Urinary bladder (tissue), 4 donors: ENCODE data around the gene DNAJC6. TPM values are rescaled to one million over a fixed set of nuclear protein-coding genes. Genes with fewer than 3 reads are reported as not detected.

Source experiments
- DNase-seq: peaks from one replicate; pipeline ENCODE4 v3.0.0-alpha.2; 2015; ENCODE audit errors: extremely low spot score
- H3K27ac ChIP-seq: one replicate; pipeline ENCODE4 v1.5.1; 2013; ENCODE audit warnings: low read depth, mild to moderate bottlenecking, moderate library complexity
- H3K36me3 ChIP-seq: one replicate; pipeline ENCODE4 v1.6.1; 2013; ENCODE audit warnings: mild to moderate bottlenecking, moderate library complexity; ENCODE audit not compliant: insufficient read depth
- H3K4me1 ChIP-seq: one replicate; pipeline ENCODE4 v1.6.1; 2013; ENCODE audit warnings: mild to moderate bottlenecking, moderate library complexity; ENCODE audit not compliant: insufficient read depth
- H3K4me3 ChIP-seq: one replicate; pipeline ENCODE4 v1.5.1; 2013; ENCODE audit warnings: low read depth, low read length
- WGBS: extraction: QIAGEN DNeasy Blood & Tissue Kit; methylation state at CpG from one replicate; pipeline ENCODE4 v1.1.7; 2013; 5-methylcytosine and 5-hydroxymethylcytosine counted together
- polyA plus RNA-seq: library from polyadenylated mRNA; stranded (reverse); fragments of 200-250 nt; gene quantifications from one replicate; pipeline ENCODE4 v1.2.3, GENCODE V29; 2013
- total RNA-seq: library from RNA; depleted of rRNA; stranded (reverse); fragments of >200 nt; gene quantifications from one replicate; pipeline ENCODE4 v1.2.3, GENCODE V29; 2014
- donor health status: healthy with polysubstance abuse.
- donor health status: healthy.

DNAJC6 gene
- total and polyA plus RNA-seq, 2 donors, result 2.9 to 5.6 TPM

- H3K27ac ChIP-seq, result no peak overlapping the region
- H3K36me3 ChIP-seq, result no peaks in the 10 kb centered on the region
- H3K4me1 ChIP-seq, result no peaks in the 10 kb centered on the region
- DNase-seq, result no peak
- no peak overlapping the region for H3K4me3 ChIP-seq
- WGBS, result 49% methylated on average over 2 of the region's 2 CpGs
Observed at GRCh38 chr1:65316233-65316632, 6.9 kb downstream of the DNAJC6 start.

GRCh38 chr1:65317866-65318653 is 8.7 kb downstream of the DNAJC6 start:
- Histone ChIP-seq H3K4me3 (no peak overlapping the region), H3K4me1 (no peaks in the 10 kb centered on the region), H3K27ac (no peak overlapping the region), H3K36me3 (no peaks in the 10 kb centered on the region)
- 75% methylated on average over 5 of the region's 5 CpGs for WGBS
- no peak for DNase-seq

DNA sequence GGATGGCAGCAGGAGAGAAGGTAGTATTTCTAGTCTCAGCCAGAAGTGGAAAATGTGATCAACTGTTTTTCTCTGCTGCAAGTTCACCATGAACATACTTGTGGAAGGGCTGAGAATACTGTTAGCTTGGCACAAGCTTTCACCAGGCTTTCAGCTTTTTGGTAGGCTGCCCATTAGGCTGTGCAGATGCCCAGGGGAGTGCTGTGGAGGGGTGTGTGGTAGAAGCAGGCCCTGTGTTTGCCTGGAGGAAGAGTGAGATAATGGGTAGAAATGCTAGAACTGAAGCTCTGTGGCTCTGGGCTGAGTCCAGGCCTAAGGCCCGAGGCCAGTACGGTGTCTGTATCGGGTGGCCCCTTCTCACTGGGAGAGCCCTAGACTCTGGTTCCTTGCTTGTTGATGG is 9.8 kb downstream of the DNAJC6 start:
- no peaks in the 10 kb centered on the region for H3K4me1 ChIP-seq
- no peak overlapping the region for H3K27ac ChIP-seq
- H3K36me3 ChIP-seq, result no peaks in the 10 kb centered on the region
- no peak for DNase-seq
- H3K4me3 ChIP-seq, result no peak overlapping the region
- 95% methylated on average over 3 of the region's 3 CpGs for WGBS

DNA sequence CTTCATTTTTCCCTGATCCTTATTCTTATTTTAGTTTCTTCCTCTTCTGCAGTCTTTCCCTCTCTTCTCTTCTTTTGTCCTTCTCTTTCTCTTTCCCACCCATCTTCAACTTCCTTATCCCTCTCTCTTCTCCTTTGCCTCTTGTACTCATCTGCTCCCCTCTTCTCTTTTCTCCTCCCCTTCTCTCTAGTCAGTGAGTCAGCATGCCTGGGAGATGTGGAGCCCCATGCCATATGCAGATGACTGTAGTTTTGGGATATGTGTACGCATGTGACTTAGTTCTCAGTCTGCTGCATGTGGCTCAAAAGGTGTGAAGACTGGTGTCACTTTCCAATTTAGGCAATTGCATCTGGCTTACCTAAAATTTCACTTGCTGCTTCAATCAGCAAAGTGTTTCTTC is 10.4 kb downstream of the DNAJC6 start:
- Histone ChIP-seq H3K4me3 (no peak overlapping the region), H3K4me1 (no peaks in the 10 kb centered on the region), H3K27ac (no peak overlapping the region), H3K36me3 (no peaks in the 10 kb centered on the region)
- 98% methylated on average over 1 of the region's 1 CpG for WGBS
- no peak for DNase-seq

GRCh38 chr1:65321879-65322278 is 12.5 kb downstream of the DNAJC6 start:
- no peak overlapping the region for H3K27ac ChIP-seq
- H3K4me3 ChIP-seq, result no peak overlapping the region
- 14% methylated on average over 2 of the region's 2 CpGs for WGBS
- no peaks in the 10 kb centered on the region for H3K36me3 ChIP-seq
- no peaks in the 10 kb centered on the region for H3K4me1 ChIP-seq
- no peak for DNase-seq

GRCh38 chr1:65323246-65323645 is 13.9 kb downstream of the DNAJC6 start:
- DNase-seq, result no peak
- WGBS, result 73% methylated on average over 5 of the region's 5 CpGs
- no peaks in the 10 kb centered on the region for H3K4me1 ChIP-seq
- no peak overlapping the region for H3K27ac ChIP-seq
- no peak overlapping the region for H3K4me3 ChIP-seq
- no peaks in the 10 kb centered on the region for H3K36me3 ChIP-seq

- WGBS, result 77% methylated on average over 1 of the region's 1 CpG
- Histone ChIP-seq H3K27ac (no peak overlapping the region), H3K36me3 (no peaks in the 10 kb centered on the region), H3K4me3 (no peak overlapping the region), H3K4me1 (no peaks in the 10 kb centered on the region)
- DNase-seq, result no peak
Observed at GRCh38 chr1:65330021-65330420, 20.7 kb downstream of the DNAJC6 start.

GRCh38 chr1:65330822-65331221 is 21.5 kb downstream of the DNAJC6 start:
- H3K4me1 ChIP-seq, result no peaks in the 10 kb centered on the region
- H3K4me3 ChIP-seq, result no peak overlapping the region
- no peak for DNase-seq
- WGBS, result 77% methylated on average over 6 of the region's 6 CpGs
- no peaks in the 10 kb centered on the region for H3K36me3 ChIP-seq
- H3K27ac ChIP-seq, result no peak overlapping the region

DNA sequence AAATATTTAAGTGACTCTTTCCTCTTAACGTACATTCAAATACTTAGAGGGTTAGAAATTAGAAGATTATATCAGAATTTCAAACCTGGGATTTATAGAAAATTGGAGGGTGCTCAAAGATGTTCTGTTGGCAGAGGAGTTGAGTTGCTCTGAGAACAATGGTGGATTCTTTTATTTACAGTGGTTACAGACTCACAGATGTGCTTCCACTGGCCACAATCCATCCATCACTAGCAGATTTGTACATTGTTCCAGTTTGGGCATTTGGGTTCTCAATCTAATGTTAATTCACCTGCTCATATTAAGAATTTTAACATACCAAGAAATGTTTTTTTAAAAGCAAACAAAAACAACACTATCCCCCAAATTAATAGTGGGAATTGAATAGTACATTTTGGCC is 23.5 kb downstream of the DNAJC6 start:
- Histone ChIP-seq H3K27ac (no peak overlapping the region), H3K4me1 (no peaks in the 10 kb centered on the region), H3K36me3 (no peaks in the 10 kb centered on the region), H3K4me3 (no peak overlapping the region)
- WGBS, result 63% methylated on average over 1 of the region's 1 CpG
- no peak for DNase-seq

- WGBS, result 56% methylated on average over 2 of the region's 2 CpGs
- Histone ChIP-seq H3K27ac (no peak overlapping the region), H3K4me3 (no peak overlapping the region), H3K36me3 (no peaks in the 10 kb centered on the region), H3K4me1 (no peaks in the 10 kb centered on the region)
- no peak for DNase-seq
Observed at GRCh38 chr1:65334081-65334480, 24.7 kb downstream of the DNAJC6 start.

DNA sequence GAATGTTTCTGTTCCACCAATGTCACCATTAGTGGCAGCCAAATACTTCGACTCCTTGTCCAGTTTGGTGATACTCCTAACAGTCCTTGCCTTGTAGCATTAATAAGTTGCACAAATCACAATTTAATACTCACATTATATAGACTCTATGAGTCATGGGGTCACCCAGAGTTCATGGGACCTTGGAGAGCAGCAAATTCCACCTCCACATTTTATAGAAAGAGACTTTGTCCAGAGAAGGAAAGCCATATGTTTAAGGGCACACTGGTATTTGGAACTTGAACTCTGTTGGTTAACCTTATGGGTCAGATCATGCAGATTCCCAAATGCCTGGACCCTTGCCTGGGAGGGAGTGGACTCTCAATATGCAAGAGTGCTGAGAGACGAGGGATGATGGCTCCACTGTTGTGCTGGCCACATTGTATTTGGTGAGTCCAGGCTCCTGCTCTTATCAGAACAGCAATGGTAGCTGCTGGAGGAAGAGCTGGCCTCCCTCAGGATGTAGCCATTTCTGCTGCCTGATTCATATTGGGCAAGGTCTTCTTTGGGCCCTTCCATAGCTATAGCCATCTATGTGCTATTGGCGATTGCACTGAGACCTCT is 30.6 kb downstream of the DNAJC6 start:
- 84% methylated on average over 3 of the region's 3 CpGs for WGBS
- no peak for DNase-seq
- H3K4me1 ChIP-seq, result no peaks in the 10 kb centered on the region

GRCh38 chr1:65341381-65341780 is 32.0 kb downstream of the DNAJC6 start:
- no peaks in the 10 kb centered on the region for H3K4me1 ChIP-seq
- no peak for DNase-seq
- no peak overlapping the region for H3K4me3 ChIP-seq
- H3K36me3 ChIP-seq, result no peaks in the 10 kb centered on the region
- WGBS, result 83% methylated on average over 1 of the region's 1 CpG
- H3K27ac ChIP-seq, result no peak overlapping the region

More for the DNA sequence above, 30.6 kb downstream of the DNAJC6 start:
- no peak overlapping the region for H3K4me3 ChIP-seq
- H3K36me3 ChIP-seq, result no peaks in the 10 kb centered on the region
- no peak overlapping the region for H3K27ac ChIP-seq

DNA sequence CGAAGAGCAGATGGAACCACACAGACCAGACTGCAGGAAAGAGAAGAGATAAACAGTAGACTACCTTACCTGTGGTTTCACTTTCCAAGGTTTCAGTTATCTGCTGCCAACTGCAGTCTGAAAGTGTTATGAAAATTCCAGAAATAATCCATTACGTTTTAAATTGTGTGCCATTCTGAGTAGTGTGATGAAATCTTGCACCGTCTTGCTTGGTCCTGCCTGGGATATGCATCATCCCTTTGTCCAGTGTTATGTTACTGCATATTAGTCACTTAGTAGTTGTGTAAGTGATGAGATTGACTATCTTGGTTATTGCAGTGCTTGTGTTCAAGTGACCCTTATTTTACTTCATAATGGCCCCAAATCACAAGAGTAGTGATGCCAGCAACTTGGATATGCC is 33.9 kb downstream of the DNAJC6 start:
- no peak for DNase-seq
- no peak overlapping the region for H3K27ac ChIP-seq
- H3K4me3 ChIP-seq, result no peak overlapping the region
- WGBS, result 78% methylated on average over 3 of the region's 3 CpGs
- H3K4me1 ChIP-seq, result no peaks in the 10 kb centered on the region
- no peaks in the 10 kb centered on the region for H3K36me3 ChIP-seq

- no peak for DNase-seq
- WGBS, result 69% methylated on average over 3 of the region's 3 CpGs
- H3K27ac ChIP-seq, result no peak overlapping the region
- H3K4me3 ChIP-seq, result no peak overlapping the region
- no peaks in the 10 kb centered on the region for H3K4me1 ChIP-seq
- H3K36me3 ChIP-seq, result no peaks in the 10 kb centered on the region
Observed at GRCh38 chr1:65344171-65344814, 35.0 kb downstream of the DNAJC6 start.
